Kidney capillary endothelial cell (primary cell): ENCODE data around the gene MYL5.
"Not testable (repeated sequence)": the region's sequence is repeated elsewhere in the genome, so short reads cannot be mapped to it uniquely, and the experiment has no call there.

Source experiments
- DNase-seq: peaks from one replicate; pipeline ENCODE4 v3.0.0-alpha.2; 2018; ENCODE audit warnings: low spot score

MYL5 gene

DNA sequence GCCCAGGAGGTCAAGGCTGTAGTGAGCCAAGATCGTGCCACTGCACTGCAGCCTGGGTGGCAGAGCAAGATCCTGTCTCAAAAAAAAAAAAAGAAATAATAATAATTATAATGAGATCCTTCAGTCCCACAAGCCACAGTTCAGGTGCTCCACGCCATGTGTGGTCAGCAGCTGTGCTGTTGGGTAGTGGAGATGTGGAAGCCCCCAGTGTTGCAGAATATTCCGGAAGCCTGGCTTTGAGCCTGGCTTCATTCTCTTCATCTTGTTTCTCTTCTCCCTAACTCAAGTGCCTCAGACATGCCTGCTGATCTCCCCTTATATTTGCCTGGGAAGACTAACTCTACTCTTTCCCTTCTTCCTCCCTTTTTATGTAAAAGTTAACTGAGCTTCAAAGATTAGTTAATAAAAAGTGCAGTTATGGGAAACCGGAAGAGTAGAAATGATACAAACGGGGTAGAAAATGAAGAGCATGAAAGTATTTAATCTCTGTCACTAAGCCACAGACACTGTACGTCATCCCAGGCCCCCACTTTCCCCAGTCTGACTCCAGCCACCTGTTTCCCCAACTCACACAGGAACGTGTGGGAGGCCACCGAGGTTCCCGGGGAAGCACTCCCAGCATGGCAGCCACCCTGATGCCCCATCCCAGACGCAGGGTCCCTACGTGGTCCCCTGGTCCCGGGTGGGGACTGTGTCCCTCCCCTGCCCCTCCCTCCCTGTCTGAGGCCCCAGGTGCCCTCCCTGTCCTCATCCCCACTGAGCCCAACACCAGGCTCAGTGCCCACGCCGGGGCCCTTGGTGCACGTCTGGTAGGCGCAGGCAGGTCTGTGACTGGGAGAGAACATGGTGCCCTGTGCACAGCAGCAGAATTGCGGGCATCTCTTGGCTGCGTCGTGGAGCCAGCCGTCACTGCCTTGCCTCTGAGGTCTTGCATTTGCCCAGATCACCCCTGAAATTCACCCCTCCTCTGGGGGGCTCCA, 55.3 kb downstream of the MYL5 start:
- DNase-seq = no peak

DNA sequence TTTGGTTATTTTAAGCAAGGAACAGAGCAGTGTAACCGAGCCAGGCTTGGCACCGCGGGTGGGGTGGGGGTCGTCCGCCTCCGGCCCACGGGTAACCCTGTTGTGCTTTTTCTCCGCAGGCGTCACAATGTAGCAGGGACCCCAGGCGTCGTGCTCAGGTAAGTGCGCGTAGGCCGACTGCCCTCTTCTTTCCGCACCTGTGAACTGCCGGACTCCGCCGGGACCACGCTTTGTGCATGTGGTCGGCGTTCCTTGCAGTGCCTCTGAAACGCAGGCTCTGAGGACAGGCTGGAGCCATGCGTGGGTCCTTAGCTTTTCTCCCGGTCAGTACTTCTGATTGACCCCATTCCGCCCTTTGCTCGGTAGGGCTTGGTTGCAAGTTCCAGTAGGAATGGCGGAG, 56.2 kb downstream of the MYL5 start:
- DNase-seq = no peak

- DNase-seq = not testable (repeated sequence)
Measured at GRCh38 chr4:730946-731904, 56.9 kb downstream of the MYL5 start.
